IPS-18a (cell line): Measurements from ENCODE around the gene CADM1.
A peak's percentile ranks its signal among the peaks of the same experiment; 100 is the strongest.

Experiments
- H3K27ac ChIP-seq: one replicate; pipeline ENCODE4 v1.5.1; 2013; ENCODE audit warnings: low read length
- H3K27me3 ChIP-seq: one replicate; pipeline ENCODE4 v1.6.1; 2013; ENCODE audit warnings: mild to moderate bottlenecking, low read length; ENCODE audit not compliant: control insufficient read depth, insufficient read depth
- H3K36me3 ChIP-seq: one replicate; pipeline ENCODE4 v1.6.1; 2013; ENCODE audit warnings: low read depth, low read length; ENCODE audit not compliant: control insufficient read depth
- H3K4me1 ChIP-seq: one replicate; pipeline ENCODE4 v1.6.1; 2013; ENCODE audit warnings: low read depth, low read length; ENCODE audit not compliant: control insufficient read depth
- H3K4me3 ChIP-seq: one replicate; pipeline ENCODE4 v1.5.1; 2013; ENCODE audit warnings: low read length
- H3K9ac ChIP-seq: one replicate; pipeline ENCODE4 v1.6.1; 2013; ENCODE audit warnings: mild to moderate bottlenecking, low read length, moderate library complexity
- H3K9me3 ChIP-seq: one replicate; pipeline ENCODE4 v1.6.1; 2013; ENCODE audit warnings: low read depth, low read length; ENCODE audit not compliant: control insufficient read depth

The CADM1 gene

GRCh38 chr11:115504276-115505158 lies at the start of gene CADM1:
Gene CADM1, minus strand, starts transcription at chr11:115504415.
- peak within 1 kb of the TSS; percentile 78 for H3K9ac ChIP-seq
- H3K4me3 ChIP-seq = peak within 1 kb of the TSS; percentile 97
- no peaks in the 10 kb centered on the region for H3K36me3 ChIP-seq
- H3K9me3 ChIP-seq = no peaks in the 10 kb centered on the region
- H3K27ac ChIP-seq = peak within 1 kb of the TSS; percentile 76
- peaks cover 65% of the 10 kb centered on the region for H3K27me3 ChIP-seq
- H3K4me1 ChIP-seq = peaks cover 14% of the 10 kb centered on the region

- Histone ChIP-seq H3K36me3 (no peaks in the 10 kb centered on the region), H3K27ac (no peak overlapping the region), H3K4me1 (peaks cover 26% of the 10 kb centered on the region), H3K4me3 (no peak overlapping the region), H3K9ac (no peak overlapping the region), H3K27me3 (no peaks in the 10 kb centered on the region), H3K9me3 (no peaks in the 10 kb centered on the region)
These were observed 48.7 kb upstream of the CADM1 start for GRCh38 chr11:115552773-115553438.

- no peak overlapping the region for H3K27ac ChIP-seq
- H3K4me1 ChIP-seq = peaks cover 28% of the 10 kb centered on the region
- no peaks in the 10 kb centered on the region for H3K27me3 ChIP-seq
- H3K36me3 ChIP-seq = no peaks in the 10 kb centered on the region
- H3K9me3 ChIP-seq = no peaks in the 10 kb centered on the region
- no peak overlapping the region for H3K4me3 ChIP-seq
- H3K9ac ChIP-seq = no peak overlapping the region
These were observed 48.0 kb upstream of the CADM1 start for GRCh38 chr11:115552151-115552772.

- Histone ChIP-seq H3K4me1 (peaks cover 25% of the 10 kb centered on the region), H3K9me3 (no peaks in the 10 kb centered on the region), H3K9ac (no peak overlapping the region), H3K27me3 (no peaks in the 10 kb centered on the region), H3K36me3 (no peaks in the 10 kb centered on the region), H3K4me3 (no peak overlapping the region), H3K27ac (no peak overlapping the region)
These were observed 46.3 kb upstream of the CADM1 start for GRCh38 chr11:115550291-115551059.

GRCh38 chr11:115548878-115549528 lies 44.8 kb upstream of the CADM1 start:
- Histone ChIP-seq H3K4me3 (no peak overlapping the region), H3K36me3 (no peaks in the 10 kb centered on the region), H3K9ac (no peak overlapping the region), H3K27me3 (no peaks in the 10 kb centered on the region), H3K27ac (no peak overlapping the region), H3K4me1 (peaks cover 29% of the 10 kb centered on the region), H3K9me3 (no peaks in the 10 kb centered on the region)

- no peaks in the 10 kb centered on the region for H3K27me3 ChIP-seq
- no peak overlapping the region for H3K27ac ChIP-seq
- no peaks in the 10 kb centered on the region for H3K9me3 ChIP-seq
- no peak overlapping the region for H3K4me3 ChIP-seq
- H3K9ac ChIP-seq = no peak overlapping the region
- H3K4me1 ChIP-seq = peaks cover 29% of the 10 kb centered on the region
- no peaks in the 10 kb centered on the region for H3K36me3 ChIP-seq
These were observed 41.5 kb upstream of the CADM1 start for GRCh38 chr11:115545581-115546210.

GRCh38 chr11:115544422-115544948 lies 40.3 kb upstream of the CADM1 start:
- Histone ChIP-seq H3K9ac (no peak overlapping the region), H3K9me3 (no peaks in the 10 kb centered on the region), H3K36me3 (no peaks in the 10 kb centered on the region), H3K4me1 (peaks cover 21% of the 10 kb centered on the region), H3K27me3 (no peaks in the 10 kb centered on the region), H3K27ac (no peak overlapping the region), H3K4me3 (no peak overlapping the region)

GRCh38 chr11:115541518-115541917 lies 37.3 kb upstream of the CADM1 start:
- Histone ChIP-seq H3K4me3 (no peak overlapping the region), H3K9me3 (no peaks in the 10 kb centered on the region), H3K27me3 (no peaks in the 10 kb centered on the region), H3K4me1 (peaks cover 4% of the 10 kb centered on the region), H3K27ac (no peak overlapping the region), H3K36me3 (no peaks in the 10 kb centered on the region), H3K9ac (no peak overlapping the region)

GRCh38 chr11:115539844-115540243 lies 35.6 kb upstream of the CADM1 start:
- Histone ChIP-seq H3K27ac (no peak overlapping the region), H3K9ac (no peak overlapping the region), H3K27me3 (no peaks in the 10 kb centered on the region), H3K9me3 (no peaks in the 10 kb centered on the region), H3K4me1 (peaks cover 4% of the 10 kb centered on the region), H3K4me3 (no peak overlapping the region), H3K36me3 (no peaks in the 10 kb centered on the region)

GRCh38 chr11:115535781-115536180 lies 31.6 kb upstream of the CADM1 start:
- Histone ChIP-seq H3K9me3 (no peaks in the 10 kb centered on the region), H3K27ac (no peak overlapping the region), H3K36me3 (no peaks in the 10 kb centered on the region), H3K9ac (no peak overlapping the region), H3K4me3 (no peak overlapping the region), H3K27me3 (no peaks in the 10 kb centered on the region), H3K4me1 (peaks cover 5% of the 10 kb centered on the region)
